NCI-H446 (cell line): ENCODE measurements around the gene ZBTB38.

Source experiments
- DNase-seq, 2 experiments: peaks; one replicate each; lab custom pipeline; 2025; lab: John Stamatoyannopoulos, UW

The ZBTB38 gene

GRCh38 chr3:141338881-141339280 is 29.4 kb upstream of the ZBTB38 start:
- DNase-seq: no peak

DNA sequence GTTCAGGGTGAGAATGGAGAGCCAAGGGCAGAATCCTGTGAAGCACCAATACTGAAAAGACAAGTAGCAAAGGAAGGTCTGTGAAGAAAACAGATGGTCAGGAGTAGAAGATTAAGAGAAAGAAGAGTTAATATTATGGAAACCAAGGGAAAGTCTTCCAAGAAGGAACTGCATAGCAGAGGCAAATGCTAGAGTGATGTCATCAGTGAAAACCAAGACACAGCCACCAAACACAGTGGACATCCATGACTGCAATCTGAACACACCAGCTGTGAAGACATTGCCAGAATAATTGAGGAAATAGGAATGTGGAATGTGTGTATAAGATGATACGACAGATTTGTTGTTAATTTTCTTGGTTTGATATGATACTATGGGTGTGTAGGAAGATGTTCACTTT is 26.8 kb upstream of the ZBTB38 start:
- no peak for DNase-seq

DNA sequence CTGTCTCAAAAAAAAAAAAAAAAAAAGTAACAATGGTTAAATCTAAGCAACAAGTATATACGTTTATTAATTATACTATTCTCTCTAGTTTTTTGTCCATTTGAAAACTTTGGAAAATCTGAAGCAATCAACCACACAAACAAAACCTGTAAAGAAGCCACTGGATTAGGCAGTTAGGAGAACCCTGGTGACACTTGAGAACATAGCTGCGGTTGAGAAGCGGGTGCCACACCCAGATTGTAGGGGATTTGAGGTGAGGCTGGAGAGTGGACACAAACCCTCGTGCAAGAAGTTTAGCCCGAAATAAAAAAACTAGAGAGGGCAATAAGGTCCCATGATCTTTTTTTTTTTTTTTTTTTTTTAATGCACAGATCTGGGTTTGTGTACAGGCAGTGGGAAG is 25.9 kb upstream of the ZBTB38 start:
- no peak for DNase-seq

GRCh38 chr3:141343077-141343476 is 25.2 kb upstream of the ZBTB38 start:
- no peak for DNase-seq

DNA sequence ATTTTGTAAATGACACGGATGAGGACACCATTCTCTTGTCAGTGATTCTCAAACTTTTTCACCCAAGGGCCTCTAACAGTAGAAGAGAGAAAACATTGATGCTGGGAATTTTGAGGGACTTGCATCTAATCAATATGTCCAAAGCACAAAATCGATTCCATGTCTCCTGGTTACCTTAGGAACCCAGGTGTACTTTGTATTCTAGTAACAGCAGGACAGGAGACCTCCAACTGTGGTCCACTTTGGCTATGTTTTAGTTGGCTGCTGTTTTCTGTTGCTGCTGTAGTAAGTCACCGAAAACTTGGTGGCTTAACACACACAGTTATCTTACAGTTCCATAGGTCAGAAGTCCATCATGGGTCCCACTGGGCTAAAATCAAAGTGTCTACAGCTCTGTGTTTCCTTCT is 24.4 kb upstream of the ZBTB38 start:
- DNase-seq: no peak

- DNase-seq: no peak
Observed at GRCh38 chr3:141345528-141345927, 22.8 kb upstream of the ZBTB38 start.

GRCh38 chr3:141346007-141346406 is 22.3 kb upstream of the ZBTB38 start:
- no peak for DNase-seq

GRCh38 chr3:141346418-141346817 is 21.9 kb upstream of the ZBTB38 start:
- no peak for DNase-seq

DNA sequence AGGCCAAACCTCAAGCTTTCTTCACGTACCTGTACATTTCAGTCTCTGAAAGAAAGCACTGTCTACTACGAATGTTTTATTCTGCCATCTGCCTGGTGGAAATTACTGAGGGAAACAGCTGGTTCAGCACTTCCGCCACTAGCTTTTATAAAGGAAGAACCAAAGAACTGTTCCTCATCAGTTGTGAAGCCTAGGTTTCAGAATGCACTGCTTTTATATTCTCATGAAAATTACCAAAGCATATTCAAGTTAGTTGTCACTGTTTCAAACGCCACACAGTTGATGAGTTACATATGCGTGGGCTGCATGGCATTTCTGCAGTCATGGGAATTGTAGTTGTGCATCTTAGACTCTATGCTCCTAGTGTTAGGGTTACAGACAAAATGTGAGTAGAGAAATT is 21.5 kb upstream of the ZBTB38 start:
- no peak for DNase-seq

GRCh38 chr3:141348837-141349236 is 19.5 kb upstream of the ZBTB38 start:
- no peak for DNase-seq

GRCh38 chr3:141349711-141350110 is 18.6 kb upstream of the ZBTB38 start:
- no peak for DNase-seq

DNA sequence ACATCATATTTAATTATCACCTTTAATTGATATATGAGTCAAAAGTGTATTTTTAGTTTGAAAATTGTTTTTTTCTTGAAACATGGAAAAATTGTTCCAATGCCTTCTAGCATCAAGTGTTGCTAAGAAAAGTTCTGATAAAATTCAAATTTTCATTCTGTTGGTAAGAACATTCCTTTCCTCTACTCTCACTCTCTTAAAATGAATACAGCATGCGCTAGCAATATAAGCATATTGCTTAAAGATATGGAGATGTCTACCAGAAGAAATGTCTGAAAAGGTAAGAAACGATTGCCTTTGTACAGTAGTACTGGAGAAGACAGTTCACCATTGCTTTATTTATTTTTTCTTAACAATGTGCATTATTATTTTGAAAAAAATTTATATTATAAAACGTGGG is 17.6 kb upstream of the ZBTB38 start:
- no peak for DNase-seq

GRCh38 chr3:141352262-141352984 is 15.9 kb upstream of the ZBTB38 start:
- DNase-seq: no peak

- no peak for DNase-seq
Observed at GRCh38 chr3:141353652-141354495, 14.4 kb upstream of the ZBTB38 start.

DNA sequence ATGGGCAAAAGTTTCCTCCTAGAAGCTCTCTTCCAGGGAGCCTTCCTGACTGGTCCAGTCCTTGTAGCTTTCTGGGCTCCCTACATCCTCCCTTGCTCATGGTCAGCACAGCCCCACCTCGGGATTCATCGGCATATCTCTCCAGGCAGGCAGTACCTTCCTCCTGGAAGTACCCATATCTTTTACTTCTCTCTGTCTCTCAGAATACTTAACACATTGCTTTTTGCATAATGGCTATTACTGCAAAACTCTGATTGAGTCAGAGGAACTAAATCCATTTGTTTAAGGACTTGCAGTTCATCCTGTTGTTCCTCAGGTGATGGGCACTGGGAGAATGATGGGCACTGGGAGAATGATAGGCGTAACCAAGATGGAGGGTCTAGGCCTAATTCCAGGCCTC is 13.8 kb upstream of the ZBTB38 start:
- no peak for DNase-seq

DNA sequence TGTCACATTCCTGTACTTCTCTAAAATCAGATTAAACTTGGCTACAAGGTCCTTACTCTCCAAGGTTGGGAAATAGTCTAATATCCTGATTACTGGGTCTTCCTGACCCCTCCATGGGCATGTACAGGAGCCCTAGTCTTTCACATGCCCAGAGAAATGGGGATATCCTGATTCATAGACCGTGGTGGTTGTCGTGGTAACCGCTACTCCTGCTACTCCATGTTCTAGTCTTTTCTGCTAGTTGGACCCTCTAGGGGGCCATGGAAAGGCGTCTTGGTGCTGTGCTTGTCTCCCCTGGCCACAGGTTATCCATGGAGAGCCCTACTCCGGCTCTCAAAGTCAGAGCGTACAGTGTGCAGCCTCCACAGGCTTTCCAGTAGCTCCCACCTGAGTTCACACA is 13.1 kb upstream of the ZBTB38 start:
- no peak for DNase-seq

GRCh38 chr3:141356046-141356445 is 12.3 kb upstream of the ZBTB38 start:
- no peak for DNase-seq

GRCh38 chr3:141360888-141361598 is 7.3 kb upstream of the ZBTB38 start:
- DNase-seq: peak in 1 of 2 experiments; percentile 48

GRCh38 chr3:141362736-141363135 is 5.6 kb upstream of the ZBTB38 start:
- DNase-seq: no peak

- no peak for DNase-seq
Observed at GRCh38 chr3:141365201-141365600, 3.1 kb upstream of the ZBTB38 start.

- DNase-seq: no peak
Observed at GRCh38 chr3:141366285-141367037, 1.8 kb upstream of the ZBTB38 start.
